DMS79 (cell line): ENCODE data around the gene GLRX2.
"Not testable (repeated sequence)": the region's sequence is repeated elsewhere in the genome, so short reads cannot be mapped to it uniquely, and the experiment has no call there.

Experiments used
- DNase-seq: peaks from one replicate; lab custom pipeline; 2025; lab: John Stamatoyannopoulos, UW

The GLRX2 gene

GRCh38 chr1:193062698-193063463, 42.3 kb downstream of the GLRX2 start:
- no peak for DNase-seq

GRCh38 chr1:193060938-193061337, 44.3 kb downstream of the GLRX2 start:
- DNase-seq: no peak

GRCh38 chr1:193060406-193060805, 44.8 kb downstream of the GLRX2 start:
- DNase-seq: no peak

GRCh38 chr1:193060115-193060403, 45.2 kb downstream of the GLRX2 start:
- DNase-seq: peak; percentile 56

GRCh38 chr1:193059282-193060114, 45.7 kb downstream of the GLRX2 start, which contains the start of the genes RO60 and UCHL5:
Gene RO60, plus strand, starts transcription at chr1:193059612. Its CDS starts 9,443 bp downstream, at chr1:193069055.
Gene UCHL5, minus strand, starts transcription at chr1:193059360. Its CDS starts 100 bp downstream, at chr1:193059260.
- peak; percentile 93 for DNase-seq

GRCh38 chr1:193058529-193059281, 46.5 kb downstream of the GLRX2 start:
- peak; percentile 72 for DNase-seq

- no peak for DNase-seq
Measured at GRCh38 chr1:193054169-193054675, 51.0 kb downstream of the GLRX2 start.

GRCh38 chr1:193048913-193049312, 56.3 kb downstream of the GLRX2 start:
- not testable (repeated sequence) for DNase-seq
